ENCODE results near the gene SSB.
"Not testable (repeated sequence)": the region's sequence is repeated elsewhere in the genome, so short reads cannot be mapped to it uniquely, and the experiment has no call there.

The SSB gene

GRCh38 chr2:169790581-169790980 is 8.1 kb upstream of the SSB start:
- DNase-seq, result no peak

- no peak for DNase-seq
Measured at GRCh38 chr2:169795181-169795580, 3.5 kb upstream of the SSB start.

- no peak for DNase-seq
Measured at GRCh38 chr2:169796441-169796840, 2.2 kb upstream of the SSB start.

- DNase-seq, result no peak
Measured at GRCh38 chr2:169797601-169798000, 1.1 kb upstream of the SSB start.

- DNase-seq, result no peak
Measured at GRCh38 chr2:169798397-169798717, 314 bp upstream of the SSB start.

GRCh38 chr2:169803480-169803879 is 4.8 kb downstream of the SSB start:
- no peak for DNase-seq

GRCh38 chr2:169806586-169806985 is 7.9 kb downstream of the SSB start:
- no peak for DNase-seq

GRCh38 chr2:169808221-169808620 is 9.6 kb downstream of the SSB start:
- DNase-seq, result no peak

- no peak for DNase-seq
Measured at GRCh38 chr2:169815849-169816248, 17.2 kb downstream of the SSB start.

GRCh38 chr2:169816961-169817360 is 18.3 kb downstream of the SSB start:
- DNase-seq, result not testable (repeated sequence)

GRCh38 chr2:169817369-169817768 is 18.7 kb downstream of the SSB start:
- not testable (repeated sequence) for DNase-seq

- no peak for DNase-seq
Measured at GRCh38 chr2:169818241-169818640, 19.6 kb downstream of the SSB start.

GRCh38 chr2:169819106-169819505 is 20.4 kb downstream of the SSB start:
- DNase-seq, result no peak

GRCh38 chr2:169820101-169820500 is 21.4 kb downstream of the SSB start:
- not testable (repeated sequence) for DNase-seq

- DNase-seq, result no peak
Measured at GRCh38 chr2:169822036-169822435, 23.4 kb downstream of the SSB start.

- DNase-seq, result no peak
Measured at GRCh38 chr2:169822785-169823392, 24.2 kb downstream of the SSB start.

- DNase-seq, result no peak
Measured at GRCh38 chr2:169823996-169824372, 25.3 kb downstream of the SSB start.

- DNase-seq, result peak; percentile 81 to 82
Measured at GRCh38 chr2:169824373-169825333, 26.0 kb downstream of the SSB start, which contains the start of gene METTL5. METTL5 (minus strand) TSS chr2:169824905; CDS start chr2:169824597, 308 bp downstream.

- peak; percentile 86 to 92 for DNase-seq
Measured at GRCh38 chr2:169827272-169828140, 28.8 kb downstream of the SSB start, which contains the start of gene UBR3. UBR3 (plus strand) TSS chr2:169827454; CDS start chr2:169827508, 54 bp downstream.

- peak; percentile 23 to 25 for DNase-seq
Measured at GRCh38 chr2:169828141-169828811, 29.6 kb downstream of the SSB start.

- DNase-seq, result no peak
Measured at GRCh38 chr2:169834401-169834800, 35.7 kb downstream of the SSB start.

GRCh38 chr2:169838743-169839489 is 40.2 kb downstream of the SSB start:
- no peak for DNase-seq

Data from stimulated activated CD4-positive, alpha-beta T cell treated with anti-CD3 and anti-CD28 coated beads, Interleukin-2, amount 100 ng/mL, for 48 hours (primary cell).